ENCODE measurements around the gene GPA33. TPM values are rescaled to one million over a fixed set of nuclear protein-coding genes. Genes with fewer than 3 reads are reported as not detected.

Gene GPA33
- total RNA-seq, 2 experiments from 2014 or later: 0.65 to 0.71 TPM

GRCh38 chr1:167077128-167077867 is 12.9 kb downstream of the GPA33 start:
- CTCF ChIA-PET: no interaction called here
- Mint-ChIP-seq H3K36me3 (ENCODE audit: low read depth) (no peaks in the 10 kb centered on the region), H3K9me3 (no peaks in the 10 kb centered on the region), H3K27me3 (peaks cover 11% of the 10 kb centered on the region), H3K4me1 (peaks cover 20% of the 10 kb centered on the region), H3K27ac (no peak overlapping the region), H3K4me3 (no peak overlapping the region)
- DNase-seq: no peak
- POLR2A ChIA-PET: no interaction called here

GRCh38 chr1:167076136-167076710 is 14.0 kb downstream of the GPA33 start:
- H3K27me3 Mint-ChIP-seq: peaks cover 11% of the 10 kb centered on the region
- CTCF ChIA-PET: interaction anchor here (0.7 kb wide), 1 partner anchor 9 kb away, joined by 3 read pairs; no protein-coding TSS in a partner anchor
- DNase-seq: no peak
- no peak overlapping the region for H3K27ac Mint-ChIP-seq
- no peaks in the 10 kb centered on the region for H3K9me3 Mint-ChIP-seq
- no peaks in the 10 kb centered on the region for H3K36me3 Mint-ChIP-seq (ENCODE audit: low read depth)
- POLR2A ChIA-PET: no interaction called here
- H3K4me3 Mint-ChIP-seq: no peak overlapping the region
- H3K4me1 Mint-ChIP-seq: peaks cover 20% of the 10 kb centered on the region

GRCh38 chr1:167071286-167071685 is 18.9 kb downstream of the GPA33 start:
- POLR2A ChIA-PET: no interaction called here
- Mint-ChIP-seq H3K4me3 (no peak overlapping the region), H3K27ac (no peak overlapping the region), H3K4me1 (peaks cover 14% of the 10 kb centered on the region), H3K27me3 (no peaks in the 10 kb centered on the region), H3K9me3 (no peaks in the 10 kb centered on the region), H3K36me3 (ENCODE audit: low read depth) (no peaks in the 10 kb centered on the region)
- CTCF ChIA-PET: interaction anchor here (1.2 kb wide), 1 partner anchor 12 kb away, joined by 5 read pairs; no protein-coding TSS in a partner anchor
- no peak for DNase-seq

- Mint-ChIP-seq H3K36me3 (ENCODE audit: low read depth) (no peaks in the 10 kb centered on the region), H3K27ac (no peak overlapping the region), H3K27me3 (peaks cover 2% of the 10 kb centered on the region), H3K4me3 (no peak overlapping the region), H3K9me3 (no peaks in the 10 kb centered on the region), H3K4me1 (peaks cover 1% of the 10 kb centered on the region)
- DNase-seq: no peak
- CTCF ChIA-PET: interaction anchor here (0.9 to 1.4 kb wide), 5 partner anchors 11 to 488 kb away, joined by 3 to 5 read pairs (median 3); no protein-coding TSS in a partner anchor
- POLR2A ChIA-PET: no interaction called here
Measured at GRCh38 chr1:167068761-167069160, 21.4 kb downstream of the GPA33 start.

DNA sequence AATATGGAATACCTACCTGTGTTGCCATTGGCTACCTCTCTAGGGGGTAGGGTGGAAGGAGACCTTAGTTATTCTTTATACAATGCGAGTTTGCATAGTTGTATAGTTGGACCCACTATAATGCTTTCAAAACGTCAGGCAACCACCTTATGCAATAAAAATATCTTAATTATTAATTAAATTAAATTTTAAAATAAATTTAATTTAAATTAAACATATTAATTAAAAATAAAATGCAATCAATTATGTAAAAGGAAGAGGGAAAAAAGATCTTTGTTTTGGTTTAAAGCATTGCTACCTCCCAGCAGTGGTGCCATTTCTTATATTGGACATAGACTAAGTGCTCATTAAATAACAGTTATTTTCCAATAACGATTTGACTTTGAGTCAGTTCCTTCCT is 22.3 kb downstream of the GPA33 start:
- CTCF ChIA-PET: no interaction called here
- Mint-ChIP-seq H3K36me3 (ENCODE audit: low read depth) (no peaks in the 10 kb centered on the region), H3K4me1 (peaks cover 1% of the 10 kb centered on the region), H3K27ac (no peak overlapping the region), H3K9me3 (no peaks in the 10 kb centered on the region), H3K4me3 (no peak overlapping the region), H3K27me3 (peaks cover 2% of the 10 kb centered on the region)
- no peak for DNase-seq
- POLR2A ChIA-PET: no interaction called here

GRCh38 chr1:167066333-167067122 is 23.6 kb downstream of the GPA33 start:
- Mint-ChIP-seq H3K27ac (no peak overlapping the region), H3K4me3 (no peak overlapping the region), H3K36me3 (ENCODE audit: low read depth) (no peaks in the 10 kb centered on the region), H3K4me1 (peaks cover 1% of the 10 kb centered on the region), H3K27me3 (peaks cover 2% of the 10 kb centered on the region), H3K9me3 (no peaks in the 10 kb centered on the region)
- ChIA-PET CTCF (interaction anchor here (0.6 to 17.9 kb wide), 21 partner anchors 9 to 491 kb away, joined by 3 to 722 read pairs (median 4); partner anchors contain the start of gene POU2F1), POLR2A (no interaction called here)
- peak; percentile 80 for DNase-seq

- H3K4me1 Mint-ChIP-seq: peaks cover 1% of the 10 kb centered on the region
- no peaks in the 10 kb centered on the region for H3K36me3 Mint-ChIP-seq (ENCODE audit: low read depth)
- no peaks in the 10 kb centered on the region for H3K9me3 Mint-ChIP-seq
Measured at GRCh38 chr1:167065471-167065870, 24.7 kb downstream of the GPA33 start.

DNA sequence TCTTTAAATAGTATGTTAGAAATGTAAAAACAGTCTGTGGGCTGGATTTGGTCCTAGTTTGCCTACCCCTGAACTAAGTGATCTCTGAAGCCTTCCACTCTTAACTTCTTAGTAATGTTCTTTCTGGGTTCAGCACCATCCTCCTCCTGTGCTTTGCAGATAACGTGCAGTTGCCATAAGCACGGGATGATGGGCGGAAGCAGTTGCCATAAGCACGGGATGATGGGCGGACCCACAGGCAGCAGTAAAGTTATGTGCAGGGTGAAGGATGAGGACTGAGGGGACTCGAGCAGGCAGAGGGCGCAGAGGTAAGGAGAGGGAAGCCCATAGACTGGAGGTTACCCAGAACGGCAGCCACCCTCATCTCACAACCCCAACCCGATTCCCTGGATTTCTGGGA is 25.6 kb downstream of the GPA33 start:
- peaks cover 4% of the 10 kb centered on the region for H3K27me3 Mint-ChIP-seq
- no peak overlapping the region for H3K27ac Mint-ChIP-seq
- peaks cover 2% of the 10 kb centered on the region for H3K4me1 Mint-ChIP-seq
- DNase-seq: no peak
- ChIA-PET POLR2A (interaction anchor here (1.4 kb wide), 1 partner anchor 156 kb away, joined by 3 read pairs; the partner anchor contains the start of gene POU2F1), CTCF (interaction anchor here (1.2 to 17.9 kb wide), 2 partner anchors 57 to 155 kb away, joined by 3 to 722 read pairs; no protein-coding TSS in a partner anchor)
- H3K9me3 Mint-ChIP-seq: no peaks in the 10 kb centered on the region
- no peak overlapping the region for H3K4me3 Mint-ChIP-seq
- no peaks in the 10 kb centered on the region for H3K36me3 Mint-ChIP-seq (ENCODE audit: low read depth)

More at GRCh38 chr1:167065471-167065870, 24.7 kb downstream of the GPA33 start:
- peaks cover 4% of the 10 kb centered on the region for H3K27me3 Mint-ChIP-seq
- no peak for DNase-seq
- H3K27ac Mint-ChIP-seq: no peak overlapping the region
- ChIA-PET POLR2A (interaction anchor here (1.4 kb wide), 1 partner anchor 155 kb away, joined by 3 read pairs; the partner anchor contains the start of gene POU2F1), CTCF (interaction anchor here (0.6 to 17.9 kb wide), 4 partner anchors 59 to 186 kb away, joined by 7 to 722 read pairs (median 18); partner anchors contain the start of gene POU2F1)
- H3K4me3 Mint-ChIP-seq: no peak overlapping the region

GRCh38 chr1:167061073-167061464 is 29.1 kb downstream of the GPA33 start:
- Mint-ChIP-seq H3K36me3 (ENCODE audit: low read depth) (no peaks in the 10 kb centered on the region), H3K27me3 (peaks cover 4% of the 10 kb centered on the region), H3K9me3 (no peaks in the 10 kb centered on the region), H3K4me1 (peaks cover 12% of the 10 kb centered on the region), H3K4me3 (no peak overlapping the region), H3K27ac (no peak overlapping the region)
- ChIA-PET CTCF (interaction anchor here (0.6 to 17.9 kb wide), 8 partner anchors 9 to 495 kb away, joined by 3 to 722 read pairs (median 4); partner anchors contain the start of genes POU2F1 and TADA1), POLR2A (interaction anchor here (1.3 to 5.1 kb wide), 4 partner anchors 152 to 185 kb away, joined by 3 to 47 read pairs (median 7); partner anchors contain the start of gene TADA1)
- no peak for DNase-seq

DNA sequence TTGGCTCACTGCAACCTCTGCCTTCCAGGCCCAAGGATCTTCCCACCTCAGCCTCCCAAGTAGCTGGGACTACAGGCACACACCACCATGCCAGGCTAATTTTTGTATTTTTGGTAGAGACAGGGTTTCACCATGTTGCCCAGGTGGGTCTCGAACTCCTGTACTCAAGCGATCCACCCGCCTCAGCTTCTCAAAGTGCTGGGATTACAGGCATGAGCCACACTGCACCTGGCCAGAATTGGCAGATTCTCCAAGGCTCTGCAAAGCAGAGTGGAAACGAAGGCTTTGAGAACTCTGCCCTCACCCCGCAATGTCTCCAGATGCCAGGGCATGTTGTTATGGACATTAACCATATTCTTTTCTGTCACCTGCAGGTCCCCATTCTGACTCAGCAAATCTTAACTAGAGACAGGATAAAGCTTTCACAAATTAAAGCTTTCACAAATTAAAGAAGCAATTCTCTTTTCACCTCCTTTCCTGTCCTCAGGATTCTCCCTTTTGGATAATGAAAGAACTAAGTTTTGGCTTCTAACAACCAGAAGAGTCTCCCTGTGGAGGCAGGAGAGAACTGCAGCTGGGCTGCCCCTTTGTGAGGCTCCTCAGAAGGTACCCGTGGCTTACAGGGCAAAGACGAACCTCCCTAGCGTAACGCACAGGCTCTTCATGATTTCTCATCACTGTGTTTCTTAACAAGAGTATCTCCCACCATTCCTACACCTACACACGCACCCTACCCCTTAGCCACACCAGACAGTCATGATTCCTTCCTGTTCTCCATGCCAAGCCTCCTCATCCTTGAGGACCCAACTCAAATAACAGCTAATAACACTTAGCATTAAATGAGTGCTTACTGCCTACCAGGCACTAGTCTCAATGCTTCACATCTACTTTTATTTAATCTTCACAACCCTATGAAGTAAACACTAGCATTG is 29.8 kb downstream of the GPA33 start:
- no peak overlapping the region for H3K27ac Mint-ChIP-seq
- ChIA-PET POLR2A (interaction anchor here (1.3 to 5.1 kb wide), 5 partner anchors 16 to 184 kb away, joined by 3 to 47 read pairs (median 6); partner anchors contain the start of gene TADA1), CTCF (interaction anchor here (0.6 to 17.9 kb wide), 33 partner anchors 9 to 573 kb away, joined by 3 to 722 read pairs (median 4); partner anchors contain the start of genes POGK, POU2F1 and TADA1)
- H3K4me3 Mint-ChIP-seq: no peak overlapping the region
- H3K27me3 Mint-ChIP-seq: peaks cover 4% of the 10 kb centered on the region
- H3K36me3 Mint-ChIP-seq (ENCODE audit: low read depth): no peaks in the 10 kb centered on the region
- H3K4me1 Mint-ChIP-seq: peaks cover 14% of the 10 kb centered on the region
- H3K9me3 Mint-ChIP-seq: no peaks in the 10 kb centered on the region
- no peak for DNase-seq

DNA sequence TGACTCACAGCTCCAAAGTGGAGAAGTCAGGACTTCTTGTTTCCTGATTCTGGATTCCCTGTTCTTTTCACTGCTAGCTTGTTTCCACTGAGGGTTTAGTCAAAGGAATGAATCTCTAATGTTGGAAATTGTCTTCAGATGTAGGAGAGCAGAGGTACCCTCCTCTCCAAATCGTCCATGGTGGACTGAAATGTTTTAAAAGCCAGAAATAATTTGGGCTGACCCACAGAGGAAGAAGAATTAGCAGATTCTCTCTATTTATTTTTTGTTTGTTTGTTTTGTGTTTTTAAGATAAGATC is 30.4 kb downstream of the GPA33 start:
- Mint-ChIP-seq H3K4me1 (peaks cover 14% of the 10 kb centered on the region), H3K27ac (no peak overlapping the region), H3K36me3 (ENCODE audit: low read depth) (no peaks in the 10 kb centered on the region), H3K4me3 (no peak overlapping the region), H3K9me3 (no peaks in the 10 kb centered on the region), H3K27me3 (peaks cover 4% of the 10 kb centered on the region)
- DNase-seq: no peak
- ChIA-PET POLR2A (interaction anchor here (1.3 to 5.1 kb wide), 4 partner anchors 15 to 183 kb away, joined by 3 to 47 read pairs (median 6); partner anchors contain the start of gene TADA1), CTCF (interaction anchor here (0.6 to 17.9 kb wide), 36 partner anchors 9 to 574 kb away, joined by 3 to 722 read pairs (median 5); partner anchors contain the start of genes POGK, POU2F1 and TADA1)
